Ammon's horn (tissue), 1 donor: ENCODE measurements around the gene PLLP.
A peak's percentile ranks its signal among the peaks of the same experiment; 100 is the strongest.

Experiments
- DNase-seq: peaks from one replicate; pipeline ENCODE4 v3.0.0-alpha.2; 2016; ENCODE audit warnings: low spot score

Gene PLLP, protein sequence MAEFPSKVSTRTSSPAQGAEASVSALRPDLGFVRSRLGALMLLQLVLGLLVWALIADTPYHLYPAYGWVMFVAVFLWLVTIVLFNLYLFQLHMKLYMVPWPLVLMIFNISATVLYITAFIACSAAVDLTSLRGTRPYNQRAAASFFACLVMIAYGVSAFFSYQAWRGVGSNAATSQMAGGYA

DNA sequence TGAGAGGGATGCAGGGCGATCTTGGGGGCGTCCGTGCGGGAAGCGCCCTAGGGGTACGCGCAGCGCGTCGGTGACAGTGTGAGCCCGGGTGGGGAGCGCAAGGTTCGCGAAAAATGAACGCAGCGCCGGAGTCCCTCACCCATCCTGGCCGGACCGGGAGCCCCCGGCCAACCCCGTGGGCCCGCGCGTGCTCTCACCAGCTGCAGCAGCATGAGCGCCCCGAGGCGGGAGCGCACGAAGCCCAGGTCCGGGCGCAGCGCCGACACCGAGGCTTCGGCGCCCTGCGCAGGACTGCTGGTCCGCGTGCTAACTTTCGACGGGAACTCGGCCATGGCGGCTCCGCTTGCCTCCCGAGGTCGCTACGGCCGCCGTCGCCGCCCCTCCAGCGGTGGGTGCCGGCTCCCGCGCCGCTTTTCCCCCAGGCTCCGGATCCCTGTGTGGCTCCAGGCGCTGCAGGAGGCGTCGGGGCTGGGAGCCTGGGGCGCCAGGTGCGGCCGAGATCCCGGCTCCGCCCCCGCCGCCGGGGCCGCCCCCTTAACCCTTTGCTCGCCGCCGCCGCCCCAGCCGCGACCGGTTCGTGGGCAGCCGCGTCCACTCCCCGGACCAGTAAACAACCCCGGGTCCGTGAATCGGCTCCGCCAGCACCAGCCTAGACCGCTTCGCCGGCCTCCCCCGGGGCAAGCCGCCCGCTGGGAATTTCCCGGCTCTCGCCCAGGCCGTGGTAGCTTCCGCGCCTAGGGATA, at the start of gene PLLP:
TSS of gene PLLP (minus strand) at position 464 of the 743 bp plus-strand sequence. CDS start at position 332, 132 bp downstream.
- peak; percentile 67 for DNase-seq

DNA sequence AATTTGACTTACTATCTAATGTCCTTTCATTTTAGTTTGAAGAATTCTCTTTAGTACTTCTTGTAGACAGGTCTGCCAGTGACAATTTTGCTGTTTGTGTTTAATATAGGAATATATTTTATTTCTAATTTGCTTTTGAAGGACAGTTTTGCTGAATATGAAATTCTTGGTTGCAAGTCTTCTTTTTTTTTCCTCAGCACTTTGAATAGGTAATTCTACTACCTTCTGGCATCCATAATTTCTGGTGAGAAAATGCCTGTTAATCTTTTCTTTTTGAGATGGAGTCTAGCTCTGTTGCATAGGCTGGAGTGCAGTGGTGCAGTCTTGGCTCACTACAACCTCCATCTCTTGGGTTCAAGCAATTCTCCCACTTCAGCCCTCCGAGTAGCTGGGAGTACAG, 48.9 kb upstream of the PLLP start:
- DNase-seq = no peak

DNA sequence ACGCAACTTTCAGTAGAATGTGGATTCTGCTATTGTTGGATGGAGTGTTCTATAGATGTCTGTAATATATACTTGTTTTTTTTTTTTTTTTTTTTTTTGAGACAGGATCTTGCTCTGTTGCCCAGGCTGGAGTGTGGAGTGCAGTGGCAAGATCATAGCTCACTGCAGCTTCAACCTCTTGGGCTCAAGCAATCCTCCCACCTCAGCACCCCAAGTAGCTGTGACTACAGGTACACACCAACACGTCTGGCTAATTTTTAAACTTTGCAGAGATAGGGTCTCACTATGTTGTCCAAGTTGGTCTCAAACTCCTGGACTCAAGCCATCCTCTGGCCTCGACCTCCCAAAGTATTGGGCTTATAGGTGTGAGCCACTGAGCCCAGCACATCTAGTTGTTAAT, 46.9 kb upstream of the PLLP start:
- DNase-seq = no peak

DNA sequence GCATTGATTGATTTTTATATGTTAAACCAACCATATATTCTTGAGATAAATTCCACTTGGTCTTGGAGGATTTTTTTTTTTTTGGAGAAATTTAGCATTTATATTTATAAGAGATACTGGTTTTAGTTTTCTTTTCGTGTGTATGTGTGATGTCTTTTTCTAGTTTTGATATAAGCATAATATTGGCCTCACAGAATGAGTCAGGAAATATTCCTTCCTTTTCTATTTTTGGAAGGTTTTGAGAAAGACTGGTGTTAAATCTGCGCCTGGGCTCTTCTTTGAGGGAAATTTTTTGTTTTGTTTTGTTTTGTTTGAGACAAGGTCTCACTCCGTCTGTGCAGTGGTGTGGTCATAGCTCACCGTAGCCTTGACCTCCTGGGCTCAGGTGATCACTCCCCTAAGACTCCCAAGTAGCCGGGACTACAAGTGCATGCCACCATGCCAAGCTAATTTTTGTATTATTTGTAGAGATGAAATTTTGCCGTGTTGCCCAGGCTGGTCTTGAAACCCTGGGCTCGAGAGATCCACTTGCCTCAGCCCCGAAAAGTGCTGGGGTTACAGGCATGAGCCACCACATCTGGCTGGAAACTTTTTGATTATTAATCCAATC, 45.4 kb upstream of the PLLP start:
- DNase-seq = no peak

DNA sequence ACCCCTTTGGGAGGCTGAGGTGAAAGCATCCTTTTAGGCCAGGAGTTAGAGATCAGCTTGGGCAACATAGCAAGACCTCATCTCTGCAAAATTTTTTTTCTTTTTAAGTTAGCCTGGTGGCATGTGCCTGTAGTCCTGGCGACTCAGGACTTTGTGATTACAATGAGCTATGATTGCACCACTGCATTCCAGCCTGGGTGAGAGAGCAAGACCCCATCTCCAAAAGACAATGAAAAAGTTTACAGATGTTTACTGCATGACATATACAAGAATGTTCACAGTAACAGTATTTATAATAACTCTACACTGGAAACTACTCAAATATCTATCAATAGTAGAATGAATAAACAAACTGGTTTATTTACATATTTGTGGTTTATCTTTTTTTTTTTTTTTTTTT, 41.0 kb upstream of the PLLP start:
- no peak for DNase-seq

DNA sequence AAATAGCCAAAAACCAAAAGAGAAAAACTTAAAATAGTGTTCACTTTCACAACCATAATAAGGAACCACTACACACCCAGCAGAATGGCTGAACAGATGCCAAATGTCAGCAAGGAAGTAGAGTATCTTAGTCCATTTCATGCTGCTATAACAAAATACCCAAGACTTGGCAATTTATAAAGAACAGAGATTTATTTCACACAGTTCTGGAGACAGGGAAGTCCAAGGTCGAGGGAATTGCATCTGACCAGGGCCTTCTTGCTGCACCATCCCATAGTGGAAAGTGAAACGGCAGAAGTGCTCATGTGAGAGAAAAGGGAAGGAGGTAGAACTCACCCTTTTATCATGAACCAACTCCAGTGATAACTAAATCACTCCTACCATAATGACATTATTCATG, 40.3 kb upstream of the PLLP start:
- no peak for DNase-seq

DNA sequence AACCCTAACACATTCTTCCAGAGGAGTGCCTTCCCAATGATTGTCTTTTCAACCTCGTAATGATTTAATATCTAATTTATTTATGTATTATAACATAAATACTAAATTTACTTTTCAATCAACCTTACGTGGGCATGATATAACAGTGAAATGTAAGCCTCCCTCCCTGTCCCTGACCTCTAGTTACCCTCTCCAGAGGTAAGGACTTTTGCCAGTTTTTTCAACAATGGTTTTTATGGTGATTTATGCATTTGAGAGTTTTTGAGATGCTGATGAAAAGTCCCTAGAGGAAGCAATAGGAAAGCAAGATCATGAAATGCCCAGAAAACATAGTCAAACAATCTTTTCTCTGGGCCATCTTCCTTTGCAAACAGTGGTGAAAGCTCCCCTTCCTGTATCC, 35.2 kb upstream of the PLLP start:
- DNase-seq = no peak

DNA sequence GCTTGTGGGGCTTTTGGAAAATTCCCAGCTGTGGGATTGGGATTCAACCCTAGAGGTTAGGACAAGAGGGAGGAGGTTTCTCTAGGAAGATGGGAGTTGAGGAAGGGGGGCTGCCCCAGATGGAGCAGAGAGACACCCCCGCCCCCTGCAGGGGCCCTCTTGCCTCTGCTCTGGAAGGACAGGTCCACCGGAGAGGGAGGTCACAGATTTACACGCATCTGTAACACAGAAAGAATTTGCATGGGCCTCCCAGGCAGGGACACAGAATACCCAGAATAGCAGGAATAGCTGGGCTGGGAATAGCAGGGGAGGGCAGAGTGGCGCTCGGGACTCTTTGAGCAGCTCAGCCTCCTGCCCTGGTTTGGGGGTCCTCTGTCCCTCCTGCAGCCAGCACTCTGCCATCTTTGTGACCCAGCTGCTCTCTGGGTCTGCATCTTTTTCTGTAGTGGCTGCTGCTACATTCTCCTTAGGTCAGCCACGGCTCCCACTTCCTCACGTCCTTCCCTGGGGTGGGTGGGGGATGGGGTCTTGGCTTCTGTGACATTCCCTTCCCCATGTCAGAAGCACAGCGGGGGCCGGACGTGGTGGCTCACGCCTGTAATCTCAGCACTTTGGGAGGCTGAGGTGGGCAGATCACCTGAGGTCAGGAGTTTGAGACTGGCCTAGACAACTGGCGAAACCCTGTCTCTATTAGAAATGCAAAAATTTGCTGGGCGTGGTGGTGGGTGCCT, 33.9 kb upstream of the PLLP start:
- DNase-seq = no peak

DNA sequence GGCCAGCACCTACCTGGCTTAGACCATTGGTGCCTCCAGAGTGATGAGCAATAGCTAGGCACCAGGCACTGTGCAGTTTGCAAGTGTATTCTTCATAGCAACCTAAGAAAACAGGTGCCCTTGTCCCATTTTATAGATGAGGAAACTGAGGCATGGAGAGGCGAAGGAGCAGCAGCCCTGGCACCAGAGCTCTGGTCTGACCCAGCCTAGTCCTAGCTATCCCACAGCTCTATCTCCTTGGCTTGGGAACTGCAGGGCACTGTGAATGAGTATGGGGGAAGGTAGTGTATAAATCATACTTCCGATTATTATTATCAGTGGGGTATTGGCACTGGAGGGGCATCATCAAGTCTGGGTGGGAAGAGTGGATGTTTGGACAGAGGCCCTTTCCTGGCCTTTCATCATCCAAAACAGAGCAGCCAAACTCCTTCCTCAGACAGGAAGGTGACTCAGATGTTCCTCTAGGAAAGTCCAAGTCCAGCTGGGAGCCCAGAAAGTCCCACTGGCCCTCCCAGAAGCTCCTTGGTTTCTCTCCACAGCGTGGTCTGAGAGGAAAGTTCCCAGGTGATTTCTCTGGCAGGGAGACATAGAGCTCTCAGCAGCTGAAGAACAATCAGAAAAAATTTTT, 32.0 kb upstream of the PLLP start:
- DNase-seq = no peak

DNA sequence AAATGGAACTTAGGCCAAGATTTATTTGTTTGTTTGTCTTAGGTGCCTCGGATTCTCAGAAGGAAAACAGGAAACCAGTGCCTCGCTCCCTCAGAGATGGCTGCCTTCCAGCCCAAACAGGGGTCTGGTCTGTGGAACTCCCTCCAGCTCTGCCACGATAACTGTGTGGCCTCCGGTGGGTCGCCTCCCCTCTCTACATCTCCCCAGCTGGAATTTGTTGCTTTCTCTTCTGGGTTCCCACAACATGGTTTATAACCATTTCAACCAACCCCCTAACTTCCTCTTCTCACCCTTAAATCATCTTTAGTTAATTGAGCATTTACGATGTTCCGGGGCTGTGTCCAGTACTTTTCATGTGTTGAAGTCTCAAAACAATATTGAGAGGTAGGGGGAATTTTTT, 30.9 kb upstream of the PLLP start:
- no peak for DNase-seq

DNA sequence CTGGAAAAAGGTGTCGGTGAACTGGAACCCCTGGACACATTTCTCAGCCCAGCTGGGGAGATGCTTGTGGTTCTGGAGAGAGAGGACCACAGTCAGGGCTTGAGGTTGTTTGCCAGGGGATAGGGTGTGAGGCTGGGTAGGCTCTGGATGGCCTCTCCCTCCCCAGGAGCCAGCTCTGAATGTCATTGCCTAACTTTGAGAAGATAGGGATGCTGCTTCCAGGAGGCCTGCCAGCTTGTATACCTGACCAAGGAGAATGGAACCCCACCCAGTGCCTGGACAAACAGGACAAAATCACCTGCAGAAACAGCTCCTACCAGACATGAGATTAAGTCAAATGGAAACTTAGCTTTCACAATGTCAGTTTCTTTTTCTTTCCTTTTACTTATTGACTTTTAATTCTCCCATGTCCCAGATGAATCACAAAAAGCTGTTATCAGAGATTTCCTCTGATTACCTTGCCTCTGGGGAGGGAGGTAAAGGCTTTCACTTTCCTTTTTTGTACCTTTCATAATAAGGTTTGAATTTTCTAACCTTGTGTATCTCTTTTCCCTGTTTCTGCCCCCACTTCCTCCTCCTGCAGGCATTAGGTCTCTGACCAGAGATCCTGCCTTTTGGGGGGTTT, 29.8 kb upstream of the PLLP start:
- DNase-seq = no peak

DNA sequence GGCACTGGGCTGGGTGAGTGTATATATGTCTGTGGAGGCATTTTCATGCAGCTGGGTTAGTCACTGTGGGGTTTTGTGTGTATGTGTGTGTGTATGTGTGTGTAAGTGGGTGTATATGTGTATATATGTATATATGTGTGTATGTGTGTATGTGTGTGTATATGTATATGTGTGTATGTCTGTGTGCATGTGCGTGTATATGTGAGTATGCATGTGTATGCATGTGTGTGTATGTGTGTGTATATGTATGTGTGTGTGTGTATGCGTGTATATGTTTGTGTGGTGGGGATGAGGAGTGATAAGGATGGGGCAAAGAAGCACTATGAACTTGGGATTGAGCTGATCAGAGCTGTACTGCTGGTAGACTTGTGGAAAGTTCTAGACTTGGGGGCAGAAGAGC, 29.0 kb upstream of the PLLP start:
- DNase-seq = no peak

DNA sequence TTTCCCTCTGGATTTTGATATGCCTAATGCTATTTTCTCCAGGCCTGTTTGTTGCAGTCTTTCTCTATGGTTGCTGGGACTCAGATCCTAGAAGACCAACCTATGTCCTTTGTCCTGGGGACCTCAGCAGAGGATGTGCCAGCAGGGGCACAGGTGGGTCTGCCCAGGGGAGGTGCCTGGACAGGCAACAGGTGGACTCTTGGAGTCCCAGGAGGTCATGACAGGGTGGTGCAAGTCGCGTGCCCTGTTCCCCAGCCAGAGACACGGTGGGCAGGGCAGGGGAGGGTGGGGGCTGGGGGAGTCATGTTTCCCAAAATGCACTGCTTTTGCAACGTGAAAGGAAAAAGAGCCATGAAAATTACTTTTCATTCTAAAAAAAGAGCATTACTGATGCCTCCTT, 26.3 kb upstream of the PLLP start:
- no peak for DNase-seq

DNA sequence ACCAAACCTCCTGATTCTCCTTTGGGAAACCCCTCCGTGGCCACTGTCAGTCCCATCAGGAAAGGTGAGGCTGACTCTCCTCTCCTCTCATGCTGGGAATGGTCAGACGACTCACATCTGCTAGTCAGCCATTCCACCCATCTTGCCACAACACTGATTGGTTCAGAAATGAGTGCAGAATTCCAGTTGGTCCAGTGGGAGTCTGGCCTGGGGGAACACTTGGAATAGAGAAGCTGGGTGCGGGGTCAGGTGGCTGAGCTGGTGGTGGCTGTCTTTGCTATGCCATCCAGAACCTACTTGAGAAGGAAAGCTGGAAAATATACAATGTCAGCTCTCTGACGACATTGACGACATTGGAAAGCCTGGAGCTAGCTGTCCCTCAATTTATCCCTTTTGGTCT, 23.6 kb upstream of the PLLP start:
- DNase-seq = no peak

DNA sequence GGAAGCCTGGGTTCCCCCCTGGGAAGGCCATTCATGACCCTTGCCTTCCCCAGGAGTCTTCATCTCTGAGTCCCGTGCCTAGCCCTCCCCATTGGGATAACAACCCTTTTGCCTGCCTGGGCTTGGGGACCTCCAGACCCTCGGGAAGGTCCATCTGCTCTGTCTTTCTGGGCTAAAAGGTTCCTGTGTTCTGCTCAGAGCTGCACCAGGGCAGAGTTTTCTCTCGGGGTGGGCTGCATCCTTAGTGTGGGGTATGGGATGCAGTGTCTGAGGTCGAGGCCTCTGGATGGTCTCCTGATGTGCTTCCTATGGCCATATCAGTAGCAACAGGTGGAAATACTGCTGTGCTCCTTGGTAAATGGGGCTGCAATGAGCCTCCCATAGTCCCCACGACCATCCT, 22.9 kb upstream of the PLLP start:
- DNase-seq = no peak

DNA sequence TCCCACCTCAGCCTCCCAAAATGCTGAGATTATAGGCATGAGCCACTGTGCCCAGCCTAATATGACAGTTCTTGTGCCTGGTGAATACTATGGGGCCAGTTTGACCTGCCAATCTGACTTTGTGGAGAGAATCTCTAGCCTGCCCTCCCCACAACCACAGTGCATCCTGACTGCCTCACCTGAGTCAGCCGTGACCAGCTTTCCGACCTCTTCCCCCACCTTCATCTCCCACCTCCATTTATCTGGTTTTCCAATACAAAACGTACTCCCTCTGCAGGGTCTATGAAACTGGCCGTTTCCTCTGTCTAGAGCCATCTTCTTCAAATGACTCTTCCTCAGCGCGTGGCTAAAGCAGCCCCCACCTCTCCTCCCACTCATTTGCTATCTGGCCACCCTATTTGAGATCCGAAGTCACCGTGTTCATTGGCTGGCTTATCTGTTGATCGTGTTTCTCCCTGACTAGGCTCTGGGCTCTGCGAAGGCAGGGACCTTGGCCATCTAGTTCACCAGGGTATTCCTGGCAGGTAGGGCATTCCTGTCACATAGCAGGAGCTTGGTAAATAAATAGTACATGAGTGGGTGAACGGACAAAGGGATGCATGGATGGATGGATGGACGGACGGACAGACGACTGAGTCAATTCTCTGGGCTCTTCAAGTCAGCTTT, 22.3 kb upstream of the PLLP start:
- DNase-seq = no peak

DNA sequence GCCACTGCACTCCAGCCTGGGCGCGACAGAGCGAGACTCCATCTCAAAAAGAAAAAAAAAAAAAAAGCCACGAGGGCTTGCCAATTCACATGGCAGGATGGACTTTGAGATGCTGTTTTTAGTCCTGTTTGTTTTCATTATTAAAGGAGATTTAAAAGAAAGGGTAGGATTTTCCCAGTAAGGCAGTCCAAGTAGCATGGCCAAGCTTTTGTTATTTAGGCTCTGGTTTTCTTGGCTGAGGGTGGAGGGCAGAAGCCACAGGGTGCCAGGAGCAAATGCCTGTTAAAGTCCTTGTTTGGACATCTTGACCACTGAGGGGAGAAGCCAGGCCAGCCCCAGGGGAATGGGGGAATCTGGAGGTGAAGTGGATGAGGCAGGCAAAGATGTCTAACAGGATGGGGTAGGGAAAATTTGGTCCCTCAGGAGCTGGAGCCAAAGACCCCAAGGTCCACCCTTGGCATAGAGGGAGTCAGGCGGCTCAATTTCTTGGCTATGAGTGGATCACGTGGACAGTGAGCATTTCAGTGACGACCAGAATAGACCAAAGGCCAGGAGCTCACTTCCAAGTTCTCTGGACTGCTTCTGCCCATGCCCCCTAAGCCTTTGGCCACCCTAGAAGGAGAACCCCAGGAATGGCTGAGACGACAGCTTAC, 20.8 kb upstream of the PLLP start:
- peak; percentile 59 for DNase-seq

DNA sequence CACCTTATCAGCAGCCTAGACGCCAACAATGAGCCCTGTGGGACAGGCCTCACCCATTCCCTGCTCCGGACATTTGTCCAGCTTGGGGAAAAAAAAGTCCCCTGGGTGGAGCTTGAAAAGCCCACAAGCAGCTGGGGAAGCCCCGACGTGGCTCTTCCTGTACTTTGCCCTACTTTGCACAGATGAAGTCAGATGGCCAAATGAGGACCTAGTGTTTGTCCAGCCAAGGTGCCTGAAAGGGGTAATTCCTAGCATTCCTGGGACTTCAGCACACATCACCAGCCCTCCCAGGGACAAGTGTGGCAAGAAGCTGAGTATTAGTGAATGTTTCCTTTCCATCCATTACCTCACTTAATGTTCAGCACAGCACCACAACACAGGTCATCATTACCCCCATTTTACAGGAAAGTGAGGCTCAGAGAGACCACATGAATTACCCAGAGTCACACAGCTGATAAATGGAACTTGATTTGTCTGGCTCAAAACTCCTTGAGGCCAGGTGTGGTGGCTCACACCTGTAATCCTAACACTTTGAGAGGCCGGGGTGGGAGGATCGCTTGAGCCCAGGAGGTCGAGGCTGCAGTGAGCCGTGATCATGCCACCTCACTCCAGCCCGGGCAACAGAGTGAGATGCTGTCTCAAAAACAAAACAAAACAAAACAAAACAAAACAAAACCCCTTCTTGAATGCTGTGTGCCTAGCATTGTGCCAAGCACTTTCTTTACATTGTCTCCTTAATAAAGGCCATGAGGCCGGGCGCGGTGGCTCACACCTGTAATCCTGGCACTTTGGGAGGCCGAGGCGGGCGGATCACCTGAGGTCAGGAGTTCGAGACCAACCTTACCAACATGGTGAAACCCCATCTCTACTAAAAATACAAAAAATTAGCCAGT, 19.9 kb upstream of the PLLP start:
- no peak for DNase-seq

DNA sequence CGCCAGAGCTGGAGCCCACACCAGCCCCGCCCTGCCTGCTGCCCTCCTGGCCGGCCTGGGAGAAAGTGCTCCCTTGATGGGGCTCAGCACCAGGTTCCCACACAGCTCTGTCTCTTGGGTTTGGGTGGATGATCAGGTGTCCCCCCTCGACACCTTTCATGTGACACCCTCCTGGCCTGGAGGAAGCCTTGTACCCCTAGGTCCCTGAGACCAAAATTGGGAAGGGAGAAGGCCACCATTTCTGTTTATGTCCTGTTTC, 19.4 kb upstream of the PLLP start:
- DNase-seq = no peak
